ENCODE results near the gene SMTN.

GRCh38 chr22:31150615-31151014, 69.5 kb downstream of the SMTN start:
- TF ChIP-seq CTCF (IDR thresholded peaks at IDR 0.05) (peak; percentile 42 to 49 (median 48)), POLR2A (IDR thresholded peaks at IDR 0.05) (no peak)
